Measurements from ENCODE around the gene SBF2.
A peak's percentile ranks its signal among the peaks of the same experiment; 100 is the strongest.

Gene SBF2

GRCh38 chr11:9758637-9759518 is 535.1 kb downstream of the SBF2 start:
- peak overlapping the region; percentile 68 for H3K4me3 ChIP-seq (ENCODE audit: low read length)
- TF ChIP-seq CTCF (conservative IDR thresholded peaks at IDR 0.05; ENCODE audit: low read depth, low read length): peak; percentile 33
- DNase-seq (ENCODE audit: low read depth): no peak

GRCh38 chr11:9757809-9758636 is 536.0 kb downstream of the SBF2 start:
- peak; percentile 45 for TF ChIP-seq CTCF (conservative IDR thresholded peaks at IDR 0.05; ENCODE audit: low read depth, low read length)
- DNase-seq (ENCODE audit: low read depth): no peak
- peak overlapping the region; percentile 68 for H3K4me3 ChIP-seq (ENCODE audit: low read length)

GRCh38 chr11:9756878-9757277 is 537.1 kb downstream of the SBF2 start:
- TF ChIP-seq CTCF (conservative IDR thresholded peaks at IDR 0.05; ENCODE audit: low read depth, low read length): no peak
- no peak for DNase-seq (ENCODE audit: low read depth)
- H3K4me3 ChIP-seq (ENCODE audit: low read length): no peak overlapping the region

- no peak overlapping the region for H3K4me3 ChIP-seq (ENCODE audit: low read length)
- TF ChIP-seq CTCF (conservative IDR thresholded peaks at IDR 0.05; ENCODE audit: low read depth, low read length): no peak
- no peak for DNase-seq (ENCODE audit: low read depth)
Observed at GRCh38 chr11:9756461-9756860, 537.6 kb downstream of the SBF2 start.

GRCh38 chr11:9755561-9756185 is 538.3 kb downstream of the SBF2 start:
- DNase-seq (ENCODE audit: low read depth): no peak
- TF ChIP-seq CTCF (conservative IDR thresholded peaks at IDR 0.05; ENCODE audit: low read depth, low read length): no peak
- H3K4me3 ChIP-seq (ENCODE audit: low read length): no peak overlapping the region

GRCh38 chr11:9754010-9754471 is 540.0 kb downstream of the SBF2 start:
- no peak for DNase-seq (ENCODE audit: low read depth)
- no peak for TF ChIP-seq CTCF (conservative IDR thresholded peaks at IDR 0.05; ENCODE audit: low read depth, low read length)
- H3K4me3 ChIP-seq (ENCODE audit: low read length): no peak overlapping the region
